Suppressor macrophage treated with lipopolysaccharide for 4 hours (primary cell): ENCODE measurements around the gene PSMA2.
A peak's percentile ranks its signal among the peaks of the same experiment; 100 is the strongest.
"Not testable (repeated sequence)": the region's sequence is repeated elsewhere in the genome, so short reads cannot be mapped to it uniquely, and the experiment has no call there.

Experiments used
- DNase-seq: peaks from one replicate; pipeline ENCODE4 v3.0.0-alpha.2; 2020

The PSMA2 gene

DNA sequence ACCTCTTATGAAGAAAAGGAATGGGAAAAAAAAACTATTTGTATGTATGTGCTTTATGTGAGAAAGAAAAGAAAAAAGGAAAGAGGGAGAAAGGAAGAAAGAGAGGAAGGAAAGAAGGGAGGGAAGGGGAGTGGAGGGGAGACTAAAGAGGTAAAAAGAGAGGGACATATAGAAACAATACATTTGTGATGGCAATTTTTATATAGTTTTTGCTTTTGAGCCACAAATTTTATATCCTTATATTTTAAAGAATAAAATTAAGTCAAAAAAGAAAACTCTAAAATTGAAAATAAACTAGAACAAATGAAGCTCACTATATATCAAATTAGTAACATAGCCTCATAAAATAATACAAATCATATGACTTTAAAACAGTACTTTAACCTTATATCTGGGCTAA lies 31.1 kb downstream of the PSMA2 start:
- DNase-seq, result no peak

DNA sequence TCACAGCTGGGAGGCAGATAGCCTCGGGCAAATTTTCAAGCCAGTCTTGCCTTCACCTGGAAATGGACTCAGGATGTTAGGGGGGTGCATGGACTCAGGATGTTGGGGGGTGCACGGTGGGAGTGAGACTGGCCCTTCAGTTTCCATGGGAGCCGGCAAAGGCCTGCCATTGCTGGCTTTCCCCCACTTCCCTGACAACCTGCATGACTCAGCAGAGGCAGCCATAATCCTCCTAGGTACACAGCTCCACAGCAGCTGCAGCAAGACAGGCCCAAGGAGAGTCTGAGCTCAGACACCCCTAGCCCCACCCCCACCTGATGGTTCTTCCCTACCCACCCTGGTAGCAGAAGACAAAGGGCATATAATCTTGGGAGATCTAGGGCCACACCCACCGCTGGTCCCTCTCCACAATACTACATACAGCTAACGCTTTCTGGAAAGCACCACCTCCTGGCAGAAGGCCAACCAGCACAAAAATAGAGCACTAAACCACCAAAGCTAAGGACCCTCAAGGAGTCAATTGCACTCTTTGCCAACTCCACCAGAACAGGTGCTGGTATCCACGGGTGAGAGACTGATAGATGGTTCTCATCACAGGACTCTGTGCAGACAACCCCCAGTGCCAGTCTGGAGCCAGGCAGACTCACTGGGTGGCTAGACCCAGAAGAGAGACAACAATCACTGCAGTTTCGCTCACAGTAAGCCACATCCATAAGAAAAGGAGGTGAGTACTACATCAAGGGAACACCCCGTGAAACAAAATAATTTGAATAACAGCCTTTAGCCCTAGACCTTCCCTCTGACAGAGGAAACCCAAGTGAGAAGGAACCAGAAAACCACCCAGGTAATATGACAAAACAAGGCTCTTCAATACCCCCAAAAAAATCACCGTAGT lies 38.4 kb downstream of the PSMA2 start:
- DNase-seq, result no peak

DNA sequence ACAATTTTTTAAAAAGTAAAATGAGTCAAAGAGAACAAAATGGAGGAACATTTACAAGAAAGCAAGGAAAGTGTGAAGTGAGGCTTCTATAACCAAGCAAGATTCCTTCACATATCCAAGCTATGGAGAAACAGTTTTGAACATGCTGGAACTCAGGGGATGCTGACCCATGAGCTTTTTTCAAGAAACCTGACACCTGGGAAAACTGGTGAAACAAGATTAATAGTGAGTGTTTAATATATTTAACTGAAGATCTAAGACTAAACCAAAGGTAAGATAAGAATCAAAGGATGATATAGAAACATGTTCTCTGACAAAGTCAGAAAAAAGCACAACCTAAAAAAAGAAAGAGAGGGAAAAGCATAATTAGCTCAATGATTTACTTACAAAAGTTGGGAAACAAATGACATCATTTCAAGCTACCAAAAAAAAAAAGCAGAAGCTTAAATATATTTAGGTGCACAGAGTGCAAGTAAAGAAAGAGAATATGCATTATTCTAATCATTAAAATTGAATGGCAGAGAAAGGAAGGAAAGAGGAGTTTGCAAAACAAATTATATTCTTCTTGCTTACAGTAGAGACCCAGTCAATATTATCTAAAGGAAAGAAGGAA lies 45.0 kb downstream of the PSMA2 start:
- DNase-seq, result peak; percentile 40

DNA sequence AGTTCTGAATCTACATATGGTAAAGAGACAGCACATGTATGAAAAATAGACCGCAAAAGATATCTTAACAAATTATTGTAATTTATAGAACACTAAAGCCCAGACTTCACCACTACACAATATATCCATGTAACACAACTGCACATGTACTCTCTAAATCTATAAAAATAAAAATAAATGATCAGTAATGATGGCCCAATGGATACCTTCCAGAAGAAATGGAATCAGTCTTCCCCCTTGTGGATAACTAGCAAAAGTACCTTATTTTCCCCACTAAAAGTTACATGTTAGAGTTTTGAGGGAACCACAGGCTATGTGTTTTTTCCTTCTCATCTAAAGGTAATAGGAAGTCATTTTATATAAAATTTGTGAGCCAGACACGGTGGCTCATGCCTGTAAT lies 45.8 kb downstream of the PSMA2 start:
- DNase-seq, result peak; percentile 28

DNA sequence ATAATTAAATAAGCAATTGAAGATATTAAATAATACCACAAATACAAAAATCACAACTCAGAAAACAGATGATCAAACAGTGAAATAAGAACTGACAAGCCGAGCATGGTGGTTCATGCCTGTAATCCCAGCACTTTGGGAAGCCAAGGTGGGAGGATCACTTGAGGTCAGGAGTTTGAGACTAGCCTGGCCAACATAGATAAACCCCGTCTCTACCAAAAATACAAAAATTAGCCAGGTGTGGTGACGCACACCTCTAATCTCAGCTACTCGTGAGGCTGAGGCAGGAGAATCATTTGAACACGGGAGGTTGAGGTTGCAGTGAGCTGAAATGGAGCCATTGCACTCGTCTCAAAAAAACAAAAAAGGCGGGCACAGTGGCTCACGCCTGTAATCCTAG lies 46.8 kb downstream of the PSMA2 start:
- not testable (repeated sequence) for DNase-seq

DNA sequence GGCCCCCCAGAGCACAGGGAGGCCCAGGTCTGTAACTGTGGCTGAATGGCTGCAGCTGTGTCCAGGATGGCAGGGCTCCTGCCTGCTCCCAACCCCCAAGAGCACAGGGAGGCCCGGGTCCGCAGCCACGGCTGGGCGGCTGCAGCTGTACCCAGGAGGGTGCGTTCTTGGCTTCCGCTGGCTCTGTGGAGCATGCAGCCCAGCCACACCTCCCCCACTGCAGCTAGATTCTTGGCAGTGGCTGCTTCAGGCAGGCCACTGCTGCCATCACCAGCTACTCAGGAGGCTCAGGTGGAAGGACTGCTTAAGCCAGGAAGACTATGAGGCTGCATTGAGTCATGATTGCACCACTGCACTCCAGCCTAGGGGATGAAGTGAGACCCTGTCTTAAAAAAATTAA lies 48.0 kb downstream of the PSMA2 start:
- no peak for DNase-seq

DNA sequence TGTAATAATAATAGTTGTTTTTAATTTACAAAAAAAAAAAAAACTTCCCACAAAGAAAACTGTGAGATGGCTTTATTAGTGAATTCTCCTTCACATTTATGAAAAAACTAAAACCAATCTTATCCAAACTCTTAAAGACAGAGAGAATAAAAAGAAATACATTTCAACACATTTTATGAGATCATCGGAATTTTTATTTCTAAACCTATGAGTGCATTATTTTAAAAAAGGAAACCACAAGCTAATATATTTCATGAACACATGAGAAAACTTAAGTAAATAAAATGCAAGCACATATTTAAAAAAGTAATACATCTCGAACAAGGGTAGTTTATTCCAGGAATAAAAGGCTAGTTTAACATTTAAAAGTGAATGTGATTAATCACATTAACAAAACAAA lies 51.6 kb downstream of the PSMA2 start:
- DNase-seq, result peak; percentile 55

DNA sequence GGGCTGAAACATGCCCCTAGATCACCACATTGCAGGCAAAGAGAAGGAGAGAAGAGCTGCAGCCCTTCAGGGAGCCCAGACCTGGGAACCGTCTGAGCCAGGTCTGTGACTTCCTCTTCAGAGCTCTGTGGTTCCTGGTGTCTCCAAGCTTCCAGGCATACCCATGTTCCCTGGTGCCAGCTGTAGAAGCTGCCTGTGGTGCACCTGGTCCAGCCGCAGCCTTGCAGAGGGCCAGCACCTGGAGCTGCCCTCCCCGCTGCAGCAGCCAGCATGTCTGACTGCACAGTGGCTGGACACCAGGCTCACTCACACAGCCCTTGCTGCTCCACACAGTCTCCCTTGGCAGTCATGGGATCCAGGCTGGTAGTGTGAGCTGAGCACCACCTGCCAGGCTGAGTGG lies 53.7 kb downstream of the PSMA2 start:
- no peak for DNase-seq

DNA sequence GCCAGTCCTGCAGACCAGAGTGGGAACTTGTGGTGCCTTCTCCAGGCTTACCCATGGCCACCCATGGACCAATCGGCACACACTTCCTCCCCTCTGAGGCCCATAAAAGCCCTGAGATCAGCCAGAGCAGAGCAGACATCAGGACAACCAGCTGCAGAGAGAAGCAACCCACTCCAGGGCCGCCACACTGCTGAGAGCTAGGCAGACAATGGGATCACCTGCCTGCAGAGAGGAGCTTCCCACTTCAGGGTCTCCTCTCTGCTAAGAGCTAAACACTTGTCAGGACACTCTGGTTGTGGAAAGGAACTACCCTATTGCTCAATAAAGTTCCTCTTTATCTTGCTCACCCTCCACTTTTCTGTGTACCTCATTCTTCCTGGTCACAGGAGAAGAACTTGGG lies 54.1 kb downstream of the PSMA2 start:
- DNase-seq, result peak; percentile 26

DNA sequence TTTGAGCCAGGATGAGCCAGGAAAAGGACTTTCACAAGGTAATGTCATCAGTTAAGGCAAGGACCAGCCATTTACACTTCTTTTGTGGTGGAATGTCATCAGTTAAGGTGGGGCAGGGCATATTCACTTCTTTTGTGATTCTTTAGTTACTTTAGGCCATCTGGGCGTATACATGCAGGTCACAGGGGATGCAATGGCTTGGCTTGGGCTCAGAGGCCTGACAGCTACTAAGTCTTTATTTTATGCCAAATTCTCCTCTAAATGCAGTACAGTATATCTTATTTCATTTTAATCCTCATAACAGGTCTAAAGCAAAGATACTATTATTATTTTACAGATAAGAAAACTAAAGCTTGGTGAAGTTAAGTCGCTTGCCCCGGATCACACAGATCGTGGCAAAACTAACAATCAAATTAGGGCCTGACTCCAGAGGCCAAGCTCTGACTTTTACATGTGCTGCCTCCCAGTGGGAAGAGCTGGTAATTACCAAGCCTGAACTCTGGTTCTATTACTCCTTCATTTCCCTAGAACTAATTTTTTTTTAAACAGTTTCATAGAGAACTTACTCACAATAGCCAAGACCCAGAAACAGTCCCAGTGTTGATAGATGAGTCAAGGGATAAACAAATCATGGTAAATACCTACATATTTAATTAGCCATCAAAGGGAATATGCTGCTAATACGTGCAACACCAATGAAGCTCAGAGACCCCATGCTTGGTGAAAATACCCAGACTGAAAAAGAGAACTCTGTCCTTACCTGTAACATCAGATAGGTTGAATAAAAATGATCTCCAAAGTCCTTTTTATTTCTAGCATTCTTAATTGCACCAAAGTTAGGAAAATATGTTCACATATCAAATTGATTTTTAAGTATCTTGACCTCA lies 55.5 kb downstream of the PSMA2 start:
- peak; percentile 72 for DNase-seq

DNA sequence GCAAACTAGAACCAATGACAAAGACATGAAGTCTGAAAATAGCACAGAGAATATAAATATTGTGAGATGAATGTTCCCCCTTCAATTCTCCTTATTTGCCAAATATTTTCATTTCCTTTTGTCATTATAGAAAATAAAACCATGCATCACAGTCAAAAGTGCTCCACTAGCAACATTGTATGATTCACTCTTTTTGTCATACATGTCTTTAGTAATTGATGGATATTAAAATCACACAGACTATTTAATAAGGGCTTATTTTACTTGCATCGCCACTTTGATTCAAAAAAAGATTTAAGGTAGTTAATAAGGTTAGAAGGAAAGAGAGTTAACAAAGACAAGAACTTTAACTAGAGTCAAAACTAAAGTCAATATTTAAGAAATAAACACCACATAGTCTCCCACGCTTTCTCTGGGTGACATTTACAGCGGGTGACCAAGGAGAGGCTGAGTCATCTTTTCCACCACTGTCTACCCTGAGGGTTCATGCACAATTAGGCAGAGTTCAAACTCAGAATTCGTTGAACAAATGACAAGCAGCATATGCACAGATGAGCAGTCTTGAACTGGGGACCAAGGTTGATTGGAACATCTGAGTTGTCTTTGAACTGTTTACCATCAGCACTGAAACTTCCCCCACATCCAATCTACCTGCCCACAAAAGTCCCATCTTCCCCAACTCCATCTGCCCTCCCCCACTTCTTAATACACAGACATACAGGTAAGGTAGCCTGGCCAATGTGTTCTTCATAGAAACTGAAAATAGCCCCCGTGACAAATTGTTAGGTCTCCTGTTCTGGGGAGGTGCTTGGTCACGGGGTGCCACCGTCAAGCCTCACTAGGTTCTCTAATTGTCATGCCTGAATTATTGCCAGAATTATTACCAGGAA lies 62.6 kb downstream of the PSMA2 start:
- peak; percentile 35 for DNase-seq

DNA sequence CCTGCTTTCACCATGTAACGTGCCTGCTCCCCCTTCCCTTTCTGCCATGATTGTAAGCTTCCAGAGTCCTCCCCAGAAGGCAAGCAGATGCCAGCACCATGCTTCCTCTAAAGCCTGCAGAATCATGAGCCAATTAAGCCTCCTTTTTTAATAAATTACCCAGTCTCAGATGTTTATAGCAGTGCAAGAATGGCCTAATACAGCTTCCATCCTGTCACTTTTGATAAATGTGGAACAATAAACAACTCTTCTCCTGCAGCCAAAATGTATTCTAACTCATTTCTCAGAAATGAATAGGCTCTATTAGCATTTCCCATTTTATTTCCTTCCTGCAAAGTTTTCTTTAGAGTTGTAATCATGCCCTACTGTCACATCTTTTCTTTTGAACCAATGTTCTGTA lies 63.5 kb downstream of the PSMA2 start:
- DNase-seq, result no peak
